Measurements from ENCODE around the gene RPS3A.
"Not testable (repeated sequence)": the region's sequence is repeated elsewhere in the genome, so short reads cannot be mapped to it uniquely, and the experiment has no call there.

The RPS3A gene

DNA sequence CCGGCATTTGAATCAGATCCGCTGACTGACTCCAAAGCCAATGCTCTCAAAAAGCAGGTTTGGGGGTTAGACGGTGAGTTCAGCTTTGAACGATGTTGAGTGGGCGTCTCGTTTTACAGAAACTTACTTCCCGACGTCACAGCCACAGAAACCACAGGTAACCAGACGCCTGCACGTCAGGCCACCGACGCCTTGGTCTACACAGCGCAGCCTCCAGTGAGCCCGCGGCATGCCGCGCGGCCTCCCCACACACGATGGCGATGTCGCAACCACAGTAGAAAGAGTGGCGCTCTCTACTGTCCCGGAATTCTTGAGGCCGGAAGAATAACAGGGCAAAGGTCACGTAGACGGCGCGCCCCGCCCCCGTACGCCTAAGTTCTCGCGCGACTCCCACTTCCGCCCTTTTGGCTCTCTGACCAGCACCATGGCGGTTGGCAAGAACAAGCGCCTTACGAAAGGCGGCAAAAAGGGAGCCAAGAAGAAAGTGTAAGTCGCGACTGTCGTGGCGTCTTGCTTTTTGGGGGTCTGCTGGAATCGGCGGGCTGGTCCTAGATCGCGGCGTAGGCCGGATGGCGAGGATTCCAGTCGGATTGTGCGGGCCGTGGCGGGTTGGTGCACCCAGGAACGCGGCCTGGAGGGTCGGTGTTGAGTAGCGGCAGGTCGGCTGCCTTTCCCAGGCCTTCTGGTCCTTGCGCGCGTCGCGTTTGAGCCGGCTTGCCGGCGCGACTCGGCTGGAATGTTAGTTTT is at the start of gene RPS3A:
TSS of gene RPS3A (plus strand) at position 400 of the 747 bp plus-strand sequence. CDS start at position 425, 25 bp downstream.
- peak; percentile 99 for DNase-seq (ENCODE audit: low spot score)

DNA sequence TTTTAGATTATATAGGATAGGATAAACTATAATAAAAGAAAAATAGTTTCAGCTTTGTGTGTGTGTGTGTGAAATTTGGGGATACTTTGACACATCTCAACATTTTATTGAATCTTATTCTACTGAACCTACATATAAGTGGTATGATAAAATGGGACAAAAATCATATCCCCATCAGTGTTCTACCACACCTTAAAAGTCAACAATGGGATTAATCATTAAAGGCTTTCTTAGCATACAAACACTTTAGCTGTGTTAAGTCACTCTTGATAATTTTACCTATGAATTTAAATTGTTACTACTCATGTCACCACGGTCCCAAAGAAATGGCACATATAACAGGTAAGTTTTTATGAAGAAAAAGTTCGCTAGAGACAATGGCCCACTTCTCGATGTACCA is 46.6 kb upstream of the RPS3A start:
- no peak for DNase-seq (ENCODE audit: low spot score)

DNA sequence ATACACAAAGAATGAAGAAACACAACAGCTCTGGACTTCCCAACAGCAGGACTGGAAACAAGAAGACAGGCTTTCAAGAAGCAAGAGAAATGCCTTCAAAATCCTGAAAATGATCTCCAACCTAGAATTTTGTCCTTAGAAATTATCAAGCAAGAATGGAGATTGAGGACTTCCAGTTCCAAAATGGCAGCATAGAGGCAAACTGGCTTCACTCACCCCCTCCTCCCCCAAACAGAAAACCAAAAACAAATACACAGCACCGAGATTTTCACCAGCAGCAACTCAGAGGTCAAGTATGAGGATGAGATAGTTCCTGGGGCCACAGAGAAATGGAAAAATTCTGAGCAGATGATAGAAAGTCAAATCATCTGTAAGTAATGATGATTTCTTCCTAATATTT is 43.9 kb upstream of the RPS3A start:
- DNase-seq (ENCODE audit: low spot score) = no peak

DNA sequence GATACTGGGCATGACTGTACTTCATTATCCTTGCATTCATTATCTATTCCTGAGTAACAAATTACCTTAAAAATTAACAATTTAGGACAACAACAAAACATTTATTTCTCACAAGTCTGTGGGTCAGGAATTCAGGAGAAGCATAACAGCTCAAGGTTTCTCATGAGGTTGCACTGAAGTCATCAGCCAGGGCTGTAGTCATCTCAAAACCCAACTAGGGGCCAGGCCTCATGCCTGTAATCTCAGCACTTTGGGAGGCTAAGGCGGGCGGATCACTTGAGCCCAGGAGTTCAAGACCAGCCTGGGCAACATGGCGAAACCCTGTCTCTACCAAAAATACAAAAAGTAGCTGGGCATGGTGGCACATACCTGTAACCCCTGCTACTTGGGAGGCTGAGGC is 36.3 kb upstream of the RPS3A start:
- DNase-seq (ENCODE audit: low spot score) = not testable (repeated sequence)

DNA sequence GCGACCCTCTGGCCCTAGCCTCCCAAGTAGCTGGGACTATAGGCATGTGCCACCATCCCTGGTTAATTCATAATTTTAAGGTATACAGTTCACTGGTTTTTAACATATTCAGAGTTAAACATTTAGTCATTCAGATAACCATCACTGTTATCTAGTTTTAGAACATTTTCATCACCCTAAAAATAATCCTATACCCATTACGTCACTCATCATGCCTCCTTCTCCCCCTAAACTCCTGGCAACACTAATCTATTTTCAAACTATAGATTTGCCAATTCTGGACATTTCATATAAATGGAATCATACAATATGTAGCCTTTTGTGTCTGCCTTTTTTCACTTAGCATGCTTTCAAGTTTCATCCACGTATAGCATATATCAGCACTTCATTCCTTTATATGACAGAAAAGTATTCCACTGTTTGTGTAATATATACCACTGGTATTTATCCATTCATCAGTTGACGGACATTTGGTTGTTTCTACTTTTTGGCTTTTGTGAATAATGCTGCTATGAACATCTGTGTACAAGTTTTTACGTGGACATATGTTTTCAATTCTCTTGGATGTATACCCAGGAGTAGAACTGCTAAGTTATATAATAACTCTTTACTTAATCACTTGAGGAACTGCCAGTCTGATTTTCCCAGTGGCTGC is 32.0 kb upstream of the RPS3A start:
- DNase-seq (ENCODE audit: low spot score) = no peak

DNA sequence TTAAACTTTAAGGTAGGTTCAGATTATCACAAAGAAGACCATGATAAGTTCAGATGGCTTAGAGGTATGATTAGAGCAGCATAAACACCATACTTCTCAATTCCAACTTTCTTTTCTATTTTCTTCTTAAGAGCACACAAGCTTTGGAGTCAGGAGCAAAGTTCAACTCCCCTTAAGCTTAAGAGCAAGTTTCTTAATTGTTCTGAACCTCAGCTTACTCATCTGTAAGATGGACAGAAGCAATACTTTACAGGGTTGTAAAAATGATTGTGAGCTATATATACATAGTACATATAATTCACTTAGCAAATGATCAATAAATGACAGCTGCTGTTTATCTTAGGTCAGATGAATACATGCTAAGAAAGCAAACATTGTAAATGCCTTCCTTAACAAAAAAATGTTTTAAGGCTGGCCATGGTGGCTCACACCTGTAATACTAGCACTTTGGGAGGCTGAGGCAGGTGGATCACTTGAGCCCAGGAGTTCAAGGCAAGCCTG is 25.0 kb upstream of the RPS3A start:
- DNase-seq (ENCODE audit: low spot score) = no peak

DNA sequence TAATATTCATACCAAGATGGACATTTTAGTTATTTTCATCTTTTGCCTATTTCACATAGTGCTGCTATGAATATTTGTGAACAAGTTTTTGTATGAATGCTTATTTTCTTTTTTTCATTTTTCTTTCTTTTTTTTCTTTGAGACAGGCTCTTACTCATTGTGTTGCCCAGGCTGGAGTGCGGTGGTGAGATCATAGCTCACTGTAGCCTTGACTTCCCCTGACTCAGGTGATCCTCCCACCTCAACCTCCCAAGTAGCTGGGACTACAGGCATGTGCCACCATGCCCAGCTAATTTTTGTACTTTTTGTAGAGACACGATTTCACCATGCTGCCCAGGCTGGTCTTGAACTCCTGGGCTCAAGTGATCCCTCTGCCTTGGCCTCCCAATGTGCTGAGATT is 21.4 kb upstream of the RPS3A start:
- DNase-seq (ENCODE audit: low spot score) = not testable (repeated sequence)

DNA sequence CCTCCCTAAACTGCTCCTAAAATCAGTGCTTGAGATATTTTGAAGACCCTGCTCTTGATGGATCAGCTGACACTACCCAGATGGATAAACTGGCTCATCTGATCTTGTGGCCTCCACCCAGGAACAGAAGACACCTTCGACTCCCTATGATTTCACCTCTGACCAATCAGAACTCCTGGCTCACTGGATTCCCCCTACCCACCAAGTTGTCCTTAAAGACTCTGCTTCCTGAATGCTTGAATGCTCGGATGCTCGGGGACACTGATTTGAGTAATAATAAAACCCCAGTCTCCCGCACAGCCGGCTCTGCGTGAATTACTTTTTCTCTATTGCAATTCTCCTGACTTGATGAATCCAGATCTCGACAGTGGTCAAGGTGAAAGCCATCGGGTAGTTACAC is 12.0 kb upstream of the RPS3A start:
- DNase-seq (ENCODE audit: low spot score) = no peak

DNA sequence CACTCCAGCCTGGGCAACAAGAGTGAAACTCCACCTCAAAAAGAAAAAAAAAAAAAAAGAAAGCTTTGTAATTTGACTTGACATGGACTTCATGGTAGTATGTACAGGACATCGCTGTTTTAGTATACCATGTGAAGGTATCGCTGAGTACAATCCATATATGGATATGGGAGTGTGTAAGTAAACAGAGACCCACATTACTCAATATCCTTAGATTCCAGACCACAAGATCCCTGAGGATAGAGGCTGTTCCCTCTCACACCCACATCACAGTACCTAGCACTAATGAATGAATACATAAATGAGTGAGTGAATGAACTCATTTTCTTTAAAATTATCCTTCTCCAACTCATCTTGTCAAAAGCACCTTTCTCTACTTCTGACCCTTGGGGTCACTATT is 8.4 kb upstream of the RPS3A start:
- DNase-seq (ENCODE audit: low spot score) = no peak

DNA sequence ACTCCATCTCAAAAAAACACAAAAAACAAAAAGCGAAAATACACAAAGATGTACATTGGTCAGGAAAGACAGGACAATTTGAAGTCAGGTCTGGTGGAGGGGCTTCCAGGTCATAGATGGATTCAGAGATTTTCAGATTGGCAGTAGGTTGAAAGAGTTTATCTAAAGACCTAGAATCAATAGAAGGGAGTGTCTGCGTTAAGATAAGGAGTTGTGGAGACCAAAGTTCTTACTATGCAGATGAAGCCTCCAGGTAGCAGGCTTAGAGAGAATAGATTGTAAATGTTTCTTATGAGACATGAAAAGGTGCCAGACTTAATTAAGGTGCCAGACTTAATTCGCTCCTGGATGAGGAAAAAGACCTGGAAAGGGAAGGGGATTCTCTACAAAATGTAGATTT is 6.9 kb upstream of the RPS3A start:
- DNase-seq (ENCODE audit: low spot score) = no peak

DNA sequence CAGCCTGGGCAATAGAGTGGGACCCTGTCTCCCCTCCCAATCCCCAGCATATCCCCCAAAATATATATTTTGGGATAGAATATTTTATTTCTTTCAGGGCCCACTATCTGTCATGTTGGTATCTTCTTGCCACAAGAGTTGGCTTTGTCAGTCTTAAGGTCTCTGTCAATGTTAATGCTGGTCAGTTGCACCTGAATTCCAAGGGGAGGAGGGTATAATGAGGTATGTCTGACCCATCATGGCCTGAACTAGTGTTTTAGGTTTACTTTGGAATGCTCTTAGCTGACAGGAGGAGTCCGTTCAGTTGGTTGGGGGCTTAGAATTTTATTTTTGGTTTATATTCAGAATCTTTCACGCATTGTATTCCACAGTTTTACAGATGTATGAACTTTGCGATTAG is 6.2 kb upstream of the RPS3A start:
- no peak for DNase-seq (ENCODE audit: low spot score)

DNA sequence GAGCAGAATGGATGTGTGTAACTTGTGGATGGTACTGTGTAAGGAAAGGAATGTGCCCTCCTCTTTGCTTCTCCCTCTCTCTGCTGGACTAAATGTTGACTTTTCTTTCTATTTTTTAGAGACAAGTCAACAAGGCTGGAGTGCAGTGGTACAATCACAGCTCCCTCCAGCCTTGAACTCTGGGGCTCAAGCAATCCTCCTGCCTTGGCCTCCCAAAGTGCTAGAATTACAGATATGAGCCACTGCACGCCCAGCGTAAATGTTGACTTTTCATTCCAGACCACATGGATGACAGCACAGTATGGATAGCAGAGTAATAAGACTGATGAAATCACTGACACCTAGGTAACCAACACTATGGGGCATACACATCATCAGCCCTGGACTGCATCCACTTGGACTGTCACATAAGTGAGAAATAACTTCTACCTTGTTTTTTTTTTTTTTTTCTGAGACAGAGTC is 5.1 kb upstream of the RPS3A start:
- no peak for DNase-seq (ENCODE audit: low spot score)

DNA sequence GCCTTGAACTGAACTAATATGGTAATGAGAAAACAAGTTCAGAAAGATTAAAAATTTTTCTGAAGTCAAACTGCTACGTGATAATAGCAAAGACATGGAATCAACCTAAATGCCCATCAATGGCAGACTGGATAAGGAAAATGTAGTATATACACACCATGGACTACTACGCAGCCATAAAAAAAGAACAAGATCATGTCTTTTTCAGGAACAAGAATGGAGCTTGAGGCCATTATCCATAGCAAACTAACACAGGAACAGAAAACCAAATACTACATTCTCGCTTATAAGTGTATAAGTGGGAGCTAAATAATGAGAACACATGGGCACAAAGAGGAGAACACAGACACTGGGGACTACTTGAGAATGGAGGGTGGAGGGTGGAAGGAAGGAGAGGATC is 4.3 kb upstream of the RPS3A start:
- DNase-seq (ENCODE audit: low spot score) = no peak

DNA sequence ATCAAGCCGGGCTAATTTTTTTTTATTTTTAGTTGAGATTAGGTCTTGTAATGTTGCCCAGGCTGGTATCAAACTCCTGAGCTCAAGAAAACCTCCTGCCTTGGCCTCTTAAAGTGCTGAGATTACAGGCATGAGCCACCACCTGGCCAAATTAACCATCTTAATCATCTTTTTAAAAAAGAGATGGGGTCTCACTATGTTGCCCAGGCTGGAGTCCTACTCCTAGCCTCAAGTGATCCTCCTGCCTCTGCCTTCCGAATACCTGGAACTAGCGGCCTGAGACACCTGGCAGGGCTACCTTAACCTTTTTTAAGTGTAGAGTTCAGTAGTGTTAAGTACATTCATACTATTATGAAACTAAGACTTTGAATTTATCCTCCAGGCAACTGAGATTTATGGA is 1.7 kb upstream of the RPS3A start:
- DNase-seq (ENCODE audit: low spot score) = no peak

DNA sequence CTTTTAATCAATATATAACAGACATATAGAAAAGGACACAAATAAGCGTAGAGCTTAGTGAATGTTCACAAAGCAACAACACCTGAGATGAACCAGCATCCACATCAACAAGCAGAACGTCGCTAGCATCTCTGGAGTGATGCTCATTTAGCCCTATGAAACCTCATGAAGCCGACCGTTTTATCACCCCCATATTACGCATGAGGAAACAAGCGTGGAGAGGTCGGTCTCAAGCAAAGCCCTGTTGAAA is 524 bp upstream of the RPS3A start:
- no peak for DNase-seq (ENCODE audit: low spot score)

DNA sequence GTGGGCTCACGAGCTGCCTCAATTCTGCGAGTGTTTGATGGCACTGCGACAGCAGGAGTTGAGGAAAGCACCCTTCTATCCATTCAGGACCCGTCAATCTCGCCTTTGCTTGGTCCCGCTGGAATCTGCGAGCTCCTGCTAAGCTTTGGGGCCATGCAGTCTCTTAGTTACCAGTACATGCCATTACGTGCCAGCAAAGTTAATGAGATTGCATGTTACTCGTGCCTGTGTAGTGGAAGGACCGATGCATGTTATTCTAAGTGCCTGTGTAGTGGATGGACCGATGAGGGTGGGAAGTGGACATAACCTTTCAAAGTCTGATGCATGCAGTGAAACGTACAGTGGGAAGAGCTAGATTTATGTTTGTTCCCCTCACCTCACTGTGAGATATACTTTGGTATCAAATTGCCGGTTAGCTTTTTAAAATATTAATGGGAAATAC is 569 bp downstream of the RPS3A start:
- DNase-seq (ENCODE audit: low spot score) = no peak

DNA sequence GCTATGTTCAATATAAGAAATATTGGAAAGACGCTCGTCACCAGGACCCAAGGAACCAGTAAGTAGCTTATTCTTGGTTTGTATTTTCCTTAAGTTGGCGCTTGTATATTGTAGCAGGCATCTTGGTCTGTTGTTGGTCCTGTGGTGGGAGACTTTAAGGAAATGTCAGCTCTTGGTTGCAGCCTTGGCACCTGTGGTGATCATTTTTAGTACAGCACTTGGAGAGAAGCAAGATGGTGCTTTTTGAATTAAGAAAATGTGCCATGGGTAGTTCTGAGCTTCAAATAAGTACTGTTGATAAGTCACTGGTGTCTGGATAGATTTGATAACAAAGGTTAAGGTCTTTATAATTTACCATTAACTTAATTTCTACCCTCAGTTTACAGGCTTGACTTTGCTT is 1.1 kb downstream of the RPS3A start:
- no peak for DNase-seq (ENCODE audit: low spot score)

DNA sequence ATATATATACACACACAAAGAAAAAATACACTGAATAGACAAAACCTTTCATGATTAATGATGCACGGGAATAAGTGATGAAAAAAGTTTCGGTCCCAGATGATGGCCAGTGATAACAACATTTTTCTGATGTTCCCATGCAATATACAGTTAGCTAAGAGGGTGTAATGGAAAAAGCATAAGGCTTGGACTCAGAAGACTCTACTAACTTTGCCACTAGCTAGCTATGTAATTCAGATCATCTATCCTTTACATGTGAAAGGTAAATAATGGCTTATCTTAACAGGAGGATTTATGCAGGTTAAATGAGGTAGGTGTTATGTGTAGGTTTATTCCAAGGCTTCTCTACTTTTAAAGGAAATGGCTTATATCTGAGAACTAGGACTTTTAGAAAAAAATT is 4.3 kb downstream of the RPS3A start:
- DNase-seq (ENCODE audit: low spot score) = no peak

DNA sequence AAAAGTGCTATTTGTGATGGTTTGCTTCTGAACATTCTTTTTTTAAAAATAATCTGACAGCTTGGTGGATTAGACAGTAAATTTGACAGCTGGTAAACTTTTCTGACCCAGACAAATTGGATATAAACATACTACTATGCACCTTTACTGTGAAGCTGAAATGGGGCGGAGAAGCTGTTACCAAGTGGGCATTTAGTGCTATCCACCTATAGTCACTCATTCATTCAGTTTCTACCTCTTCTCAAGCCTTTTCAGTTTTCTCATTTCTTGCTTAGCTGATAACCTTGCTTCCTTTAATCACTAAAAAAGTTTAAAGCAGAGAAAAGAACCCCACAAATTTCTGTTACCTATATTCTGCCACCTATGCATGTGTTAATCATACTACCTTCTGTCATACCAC is 5.2 kb downstream of the RPS3A start:
- DNase-seq (ENCODE audit: low spot score) = no peak

DNA sequence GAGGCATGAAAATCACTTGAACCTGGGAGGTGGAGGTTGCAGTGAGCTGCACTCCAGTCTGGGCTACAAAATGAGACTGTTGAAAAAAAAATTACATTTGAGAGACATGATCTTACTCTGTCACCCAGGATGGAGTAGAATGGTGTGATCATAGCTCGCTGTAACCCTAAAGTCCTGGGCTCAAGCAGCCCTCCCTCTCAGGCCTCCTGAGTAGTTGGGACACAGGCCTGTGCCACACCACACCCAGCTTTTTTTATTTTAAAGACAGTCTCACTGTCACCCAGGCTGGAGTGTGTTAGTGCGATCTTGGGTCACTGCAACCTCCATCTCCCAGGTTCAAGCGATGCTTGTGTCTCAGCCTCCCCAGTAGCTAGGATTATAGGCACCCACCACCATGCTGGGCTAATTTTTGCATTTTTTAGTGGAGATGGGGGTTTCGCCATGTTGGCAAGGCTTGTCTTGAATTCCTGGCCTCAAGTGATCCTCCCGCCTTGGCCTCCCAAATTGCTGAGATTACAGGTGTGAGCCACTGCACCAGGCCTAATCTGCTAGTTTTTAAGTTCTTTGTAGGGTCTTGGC is 6.1 kb downstream of the RPS3A start:
- DNase-seq (ENCODE audit: low spot score) = no peak

DNA sequence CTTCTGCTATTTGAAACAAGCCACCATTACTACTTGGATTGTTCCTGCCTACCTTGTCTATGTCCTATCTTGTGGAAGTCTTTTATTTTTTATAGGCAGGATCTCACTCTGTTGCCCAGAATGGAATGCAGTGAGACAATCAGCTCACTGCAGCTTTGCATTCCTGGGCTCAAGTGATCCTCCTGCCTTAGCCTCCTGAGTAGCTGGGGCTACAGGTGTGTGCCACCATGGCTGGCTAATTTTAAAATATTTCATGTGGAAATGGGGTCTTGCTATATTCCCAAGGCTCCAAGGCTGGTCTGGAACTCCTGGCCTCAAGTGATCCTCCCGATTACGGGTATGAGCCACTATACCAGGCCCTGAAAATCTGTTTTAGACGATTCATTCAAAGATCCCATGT is 7.6 kb downstream of the RPS3A start:
- DNase-seq (ENCODE audit: low spot score) = no peak

DNA sequence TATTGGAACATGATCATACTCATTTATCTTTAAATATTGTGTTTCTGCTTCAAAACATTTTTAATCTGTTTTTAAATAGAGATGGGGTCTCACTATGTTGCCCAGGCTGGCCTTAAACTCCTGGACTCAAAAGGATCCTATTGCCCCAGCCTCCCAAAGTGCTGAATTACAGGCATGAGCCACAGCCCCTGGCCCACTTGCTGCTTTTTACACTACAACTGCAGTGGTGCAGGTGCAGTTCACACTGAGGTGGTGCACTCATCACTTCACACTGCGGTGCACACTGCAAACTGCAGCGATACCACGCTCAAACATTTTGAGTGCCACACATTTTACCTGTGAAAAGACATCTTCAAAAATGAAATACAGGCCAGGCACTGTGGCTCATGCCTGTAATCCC is 10.8 kb downstream of the RPS3A start:
- DNase-seq (ENCODE audit: low spot score) = no peak

DNA sequence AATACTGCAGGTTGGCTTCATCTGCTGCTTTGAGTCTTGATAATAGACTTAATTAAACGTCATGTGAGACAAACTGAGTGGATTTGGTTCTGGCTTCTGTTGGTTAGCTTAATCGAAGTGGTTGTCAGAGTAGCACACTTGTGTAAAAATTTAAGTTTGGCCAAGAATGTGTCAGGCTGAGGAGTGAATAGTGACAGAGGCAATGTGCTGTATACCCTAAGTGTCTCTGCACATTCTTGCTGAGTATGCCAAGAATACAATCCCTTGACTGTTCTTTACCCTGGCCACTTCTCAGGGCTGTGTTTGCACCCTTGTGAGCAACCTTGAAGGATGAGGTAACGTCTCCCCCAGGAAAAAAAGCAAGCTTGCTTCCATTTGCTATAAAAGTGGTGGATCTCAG is 14.9 kb downstream of the RPS3A start:
- no peak for DNase-seq (ENCODE audit: low spot score)

DNA sequence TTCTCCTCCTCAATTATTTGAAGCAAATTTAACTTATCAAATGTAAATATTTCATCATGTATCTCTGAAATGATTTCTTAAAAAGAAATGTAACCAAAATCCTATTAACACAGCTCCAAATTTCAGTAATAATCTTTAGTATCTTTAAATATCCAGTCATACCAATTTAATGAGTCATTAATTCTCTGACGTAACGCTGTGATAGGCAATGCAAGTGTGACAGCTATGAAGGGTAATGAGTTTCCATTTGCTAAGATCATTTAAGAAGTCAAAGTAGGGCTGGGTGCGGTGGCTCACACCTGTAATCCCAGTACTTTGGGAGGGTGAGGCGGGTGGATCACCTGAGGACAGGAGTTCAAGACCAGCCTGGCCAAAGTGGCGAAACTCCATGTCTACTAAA is 15.6 kb downstream of the RPS3A start:
- DNase-seq (ENCODE audit: low spot score) = no peak

Data from CD4-positive, alpha-beta T cell treated with Interleukin-15 for 4 hours (primary cell).